Stimulated activated CD4-positive, alpha-beta T cell treated with anti-CD3 and anti-CD28 coated beads, TNF-alpha, amount 100 ng/mL, for 4 hours (primary cell): ENCODE measurements around the gene ASXL2.

ENCODE experiments used
- DNase-seq, 3 experiments: peaks; one replicate each; pipeline ENCODE4 v3.0.0-alpha.2; 2020; ENCODE audit warnings: low read depth in 3 of 3

The ASXL2 gene

DNA sequence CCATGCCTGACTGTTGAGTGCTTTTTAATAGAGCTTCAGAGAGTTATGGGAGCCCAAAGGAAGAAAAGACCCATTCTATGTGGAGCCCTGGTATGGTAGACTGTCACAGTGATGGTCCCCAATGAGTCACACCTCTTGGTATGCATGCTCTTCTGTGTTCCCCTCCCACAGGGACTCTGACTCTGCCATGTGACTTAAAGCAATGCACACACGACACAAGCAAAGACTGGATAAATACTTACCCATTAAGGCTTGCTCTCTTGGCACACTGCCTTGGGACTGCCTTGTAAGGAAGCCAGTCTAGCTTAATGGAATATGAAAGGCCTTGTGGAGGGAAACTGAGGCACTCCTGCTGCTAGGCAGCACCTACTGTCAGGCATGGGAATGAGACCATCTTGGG is 188.2 kb downstream of the ASXL2 start:
- no peak for DNase-seq

DNA sequence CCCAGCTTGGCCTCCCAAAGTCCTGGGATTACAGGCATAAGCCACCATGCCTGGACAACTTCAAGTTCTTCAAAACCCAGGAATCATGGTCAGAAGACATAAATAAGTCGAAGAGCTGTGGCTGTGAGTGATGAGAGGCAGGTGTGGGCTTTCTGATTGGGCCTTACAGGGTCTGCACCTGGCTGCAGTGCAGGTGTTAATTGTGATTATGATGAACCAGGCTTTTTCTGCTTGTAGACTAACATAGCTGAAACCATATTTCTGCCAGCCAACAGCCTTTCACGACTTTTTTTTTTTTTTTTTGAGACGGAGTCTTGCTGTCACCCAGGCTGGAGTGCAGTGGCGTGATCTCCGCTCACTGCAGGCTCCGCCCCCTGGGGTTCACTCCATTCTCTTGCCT is 190.1 kb downstream of the ASXL2 start:
- DNase-seq = no peak

DNA sequence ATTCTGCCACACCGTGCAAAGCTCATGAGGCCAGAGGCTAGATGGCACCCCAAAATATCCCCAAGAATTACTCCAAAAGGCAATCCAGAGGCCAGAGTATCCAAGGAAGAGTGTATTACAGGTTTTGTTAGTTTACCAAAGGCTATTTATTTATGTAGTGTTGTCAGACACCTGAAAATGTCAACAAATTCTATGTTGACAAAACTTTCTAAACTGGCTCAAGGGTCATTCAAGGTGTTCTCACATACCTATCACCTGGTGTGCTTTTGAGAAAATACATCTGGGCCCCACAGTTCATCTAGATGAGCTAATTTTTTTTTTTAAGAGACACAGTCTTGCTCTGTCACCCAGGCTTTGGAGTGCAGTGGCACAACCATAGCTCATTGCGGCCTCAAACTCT is 192.5 kb downstream of the ASXL2 start:
- DNase-seq = no peak

DNA sequence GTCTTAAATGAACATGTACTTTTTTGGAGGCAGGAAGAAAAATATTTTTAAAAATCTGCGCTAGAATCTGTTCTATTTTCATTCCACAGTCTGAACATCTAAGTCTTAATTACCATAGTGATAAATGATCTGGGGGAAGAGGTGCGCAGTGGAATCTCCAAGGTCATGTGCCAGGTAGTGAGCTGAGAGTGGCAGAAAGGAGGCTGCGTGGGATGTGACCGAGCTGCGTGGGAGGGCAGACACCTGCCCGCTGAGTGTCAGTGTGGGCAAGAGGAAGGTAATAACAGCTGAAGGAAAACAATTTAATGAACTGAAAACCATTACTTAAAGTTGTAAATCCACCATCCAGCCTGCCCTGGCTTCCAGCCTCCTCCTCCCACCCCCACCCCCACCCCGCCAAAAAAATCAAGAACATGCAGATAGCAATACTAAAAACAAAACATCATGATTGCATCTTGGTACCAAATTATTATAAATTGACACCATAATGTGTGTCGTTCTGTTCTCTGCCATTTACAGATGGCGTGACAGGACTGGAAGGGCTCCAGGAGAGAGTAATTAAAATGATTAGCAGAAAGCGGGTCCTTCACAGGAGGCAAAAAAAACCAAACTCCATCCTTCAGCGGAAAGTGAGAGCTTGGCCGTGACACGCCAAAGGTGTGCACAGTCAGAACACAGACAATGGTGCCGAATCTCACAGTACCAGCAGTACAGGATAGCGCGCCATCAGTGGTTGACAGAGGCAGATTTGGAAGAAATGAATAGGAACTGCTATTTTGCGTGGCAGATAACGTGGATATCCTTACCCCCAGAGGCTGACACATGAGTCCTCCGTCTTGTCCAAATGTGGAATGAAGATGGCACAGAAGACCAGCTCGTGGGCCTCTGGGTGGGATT is 193.5 kb downstream of the ASXL2 start:
- DNase-seq = peak in 1 of 3 experiments; percentile 21
